Measurements from ENCODE around the gene KAZN.

DNA sequence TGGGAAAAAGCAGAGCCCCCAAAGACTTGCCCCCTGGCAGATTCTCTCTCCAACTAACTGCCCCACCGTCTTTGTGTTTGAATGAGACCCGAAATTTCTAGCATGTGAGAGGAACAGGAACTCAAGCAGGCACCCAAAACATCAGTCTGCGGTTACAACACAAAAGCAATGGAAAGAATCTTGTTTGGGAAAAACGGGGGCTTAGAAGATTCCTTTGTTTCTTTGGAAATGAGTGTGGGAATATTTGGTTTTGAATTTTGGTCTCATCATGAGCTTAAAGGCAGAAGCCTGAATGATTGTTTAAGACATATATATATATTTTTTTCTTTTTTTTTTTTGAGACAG lies 366.2 kb downstream of the KAZN start:
- TF ChIP-seq CTCF (IDR thresholded peaks at IDR 0.05; ENCODE audit: low read length): no peak
- no peak for TF ChIP-seq EZH2 (IDR thresholded peaks at IDR 0.05; ENCODE audit: borderline replicate concordance, low read length)
